Activated CD8-positive, alpha-beta memory T cell treated with anti-CD3 and anti-CD28 coated beads, Interleukin-2, amount 50 U/mL, for 24 hours (primary cell): Measurements from ENCODE around the gene STRN3.
A peak's percentile ranks its signal among the peaks of the same experiment; 100 is the strongest.
"Not testable (repeated sequence)": the region's sequence is repeated elsewhere in the genome, so short reads cannot be mapped to it uniquely, and the experiment has no call there.

ENCODE experiments used
- DNase-seq: peaks from one replicate; pipeline ENCODE4 v3.0.0-alpha.2; 2020; ENCODE audit errors: extremely low read depth

Gene STRN3

DNA sequence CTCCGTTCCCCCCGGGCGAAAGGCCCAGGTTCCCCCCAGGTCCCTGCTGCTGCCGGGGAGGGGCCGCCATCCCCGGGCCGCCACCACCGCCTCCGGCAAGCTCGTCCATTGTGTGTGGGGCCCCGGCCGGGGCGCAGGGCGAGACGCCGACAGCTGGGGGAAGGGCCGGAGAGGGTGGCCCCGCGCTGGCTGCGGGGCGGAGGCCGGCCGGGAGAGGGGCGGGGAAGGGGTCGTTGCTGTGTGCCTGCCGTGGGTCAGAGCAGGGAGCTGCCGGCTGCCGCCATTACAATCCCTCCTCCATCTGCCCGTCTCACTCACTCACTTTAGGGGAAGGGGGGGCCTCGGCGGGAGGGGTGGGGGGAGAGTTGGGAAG lies at the start of gene STRN3:
Gene STRN3 (minus strand): TSS at position 303 of the 373 bp plus-strand sequence. CDS start 194 bp downstream, at position 109.
- peak; percentile 1 for DNase-seq

- no peak for DNase-seq
Observed at GRCh38 chr14:31075144-31075543, 49.0 kb upstream of the STRN3 start.

GRCh38 chr14:31071151-31071550 lies 45.0 kb upstream of the STRN3 start:
- no peak for DNase-seq

GRCh38 chr14:31070431-31070830 lies 44.3 kb upstream of the STRN3 start:
- DNase-seq: no peak

GRCh38 chr14:31069343-31069742 lies 43.2 kb upstream of the STRN3 start:
- no peak for DNase-seq

DNA sequence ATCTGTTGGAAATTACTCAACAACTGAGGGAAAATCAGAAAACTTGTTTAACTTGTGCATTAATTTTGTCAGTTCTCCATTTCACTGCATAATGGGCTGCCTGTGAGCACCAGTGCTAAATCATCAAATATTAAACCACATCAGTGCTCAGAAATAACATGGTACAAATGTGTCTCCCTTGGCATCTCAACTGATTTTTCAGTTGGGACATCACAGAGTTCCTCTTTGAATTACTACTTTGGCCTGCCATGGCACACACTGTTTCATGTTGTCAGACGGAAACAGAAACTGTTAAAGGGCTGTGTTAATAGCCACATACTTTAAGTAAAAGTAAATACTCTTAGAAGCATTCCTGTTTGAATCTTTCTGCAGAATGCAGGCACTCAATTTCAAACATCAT lies 42.1 kb upstream of the STRN3 start:
- no peak for DNase-seq

DNA sequence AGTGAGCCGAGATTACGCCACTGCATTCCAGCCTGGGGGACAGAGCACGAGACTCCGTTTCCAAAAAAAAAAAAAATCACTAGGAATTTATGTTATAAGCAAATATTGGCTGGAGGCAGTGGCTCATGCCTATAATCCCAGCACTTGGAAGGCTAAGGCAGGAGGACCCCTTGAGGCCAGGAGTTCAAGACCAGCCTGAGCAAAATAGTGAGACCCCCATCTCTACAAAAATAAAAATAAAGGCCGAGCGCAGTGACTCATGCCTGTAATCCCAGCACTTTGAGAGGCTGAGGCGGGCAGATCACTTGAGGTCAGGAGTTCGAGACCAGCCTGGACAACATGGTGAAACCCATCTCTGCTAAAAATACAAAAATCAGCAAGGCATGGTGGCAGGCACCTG lies 36.7 kb upstream of the STRN3 start:
- not testable (repeated sequence) for DNase-seq

- no peak for DNase-seq
Observed at GRCh38 chr14:31060253-31060875, 34.2 kb upstream of the STRN3 start.

DNA sequence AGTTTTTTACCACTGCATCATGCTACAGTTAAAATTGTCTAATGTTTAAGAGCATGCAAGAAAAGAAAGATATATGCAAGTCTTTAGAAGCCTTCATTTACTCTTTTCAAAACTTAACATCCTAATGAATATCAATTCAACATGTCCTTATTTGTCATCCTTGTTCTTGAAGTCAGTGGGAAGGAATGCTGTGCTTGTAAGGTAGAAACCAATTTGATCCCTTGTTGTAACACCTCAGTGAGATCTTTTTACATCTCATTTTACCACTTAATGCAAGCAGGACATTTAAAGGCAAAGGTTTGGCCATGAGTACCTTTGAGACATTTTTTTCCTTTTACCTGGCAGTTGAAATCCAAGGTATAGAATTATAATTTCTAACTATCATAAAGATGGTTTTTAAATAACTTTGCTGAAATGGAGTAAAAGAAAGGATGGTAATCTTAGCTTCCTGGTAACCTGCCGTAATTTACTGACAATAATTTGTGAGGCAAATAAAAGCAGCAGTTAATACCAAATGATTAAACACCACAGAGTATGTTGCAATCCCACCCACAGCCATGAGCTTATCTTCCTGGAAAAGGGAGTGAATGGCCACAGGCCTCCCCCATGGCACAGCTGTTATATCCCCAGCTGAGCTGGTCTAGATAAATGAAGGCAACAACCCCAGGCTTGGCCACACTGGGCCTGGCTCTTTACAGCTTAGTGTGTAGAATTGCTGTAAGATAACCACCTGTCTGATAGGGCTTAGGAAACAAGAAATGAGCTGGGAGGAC lies 33.2 kb upstream of the STRN3 start:
- DNase-seq: no peak

- DNase-seq: no peak
Observed at GRCh38 chr14:31057701-31058364, 31.7 kb upstream of the STRN3 start.

GRCh38 chr14:31057035-31057434 lies 30.9 kb upstream of the STRN3 start:
- DNase-seq: no peak

- DNase-seq: not testable (repeated sequence)
Observed at GRCh38 chr14:31052905-31053586, 26.9 kb upstream of the STRN3 start.

- DNase-seq: no peak
Observed at GRCh38 chr14:31051511-31051910, 25.3 kb upstream of the STRN3 start.

GRCh38 chr14:31051023-31051422 lies 24.8 kb upstream of the STRN3 start:
- DNase-seq: no peak

DNA sequence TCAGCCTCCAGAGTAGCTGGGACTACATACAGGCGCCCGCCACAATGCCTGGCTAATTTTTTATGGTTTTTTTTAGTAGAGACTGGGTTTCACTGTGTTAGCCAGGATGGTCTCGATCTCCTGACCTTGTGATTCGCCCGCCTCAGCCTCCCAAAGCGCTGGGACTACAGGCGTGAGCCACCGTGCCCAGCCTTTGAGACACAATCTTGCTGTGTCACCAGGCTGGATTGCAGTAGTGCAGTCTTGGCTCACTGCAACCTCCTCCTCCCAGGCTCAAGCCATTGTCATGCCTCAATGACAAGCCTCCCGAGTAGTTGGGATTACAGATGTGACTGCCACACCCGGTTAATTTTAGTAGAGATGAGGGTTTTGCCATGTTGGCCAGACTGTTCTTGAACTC lies 21.3 kb upstream of the STRN3 start:
- DNase-seq: no peak

DNA sequence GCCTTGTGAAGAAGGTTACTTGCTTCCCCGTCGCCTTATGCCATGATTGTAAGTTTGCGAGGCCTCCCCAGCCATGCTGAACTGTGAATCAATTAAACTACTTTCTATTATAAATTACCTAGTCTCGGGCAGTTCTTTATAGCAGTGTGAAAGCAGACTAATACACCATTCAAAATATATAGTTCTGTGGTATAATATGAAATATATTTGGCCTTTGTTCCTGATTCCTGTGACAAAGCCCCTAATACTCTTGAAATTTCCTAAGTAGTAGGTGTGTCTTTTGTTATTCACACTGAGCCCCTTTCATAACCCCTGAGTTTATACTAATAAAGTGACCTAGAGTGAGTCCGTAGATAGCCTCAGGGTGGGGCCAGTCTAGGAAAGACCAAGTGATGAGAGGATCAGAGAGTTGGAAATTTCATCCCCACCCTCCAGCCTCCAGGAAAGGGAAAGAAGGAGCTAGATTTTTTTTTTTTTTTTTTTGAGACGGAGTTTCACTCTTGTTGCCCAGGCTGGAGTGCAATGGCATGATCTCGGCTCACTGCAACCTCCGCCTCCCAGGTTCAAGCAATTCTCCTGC lies 19.4 kb upstream of the STRN3 start:
- DNase-seq: no peak

DNA sequence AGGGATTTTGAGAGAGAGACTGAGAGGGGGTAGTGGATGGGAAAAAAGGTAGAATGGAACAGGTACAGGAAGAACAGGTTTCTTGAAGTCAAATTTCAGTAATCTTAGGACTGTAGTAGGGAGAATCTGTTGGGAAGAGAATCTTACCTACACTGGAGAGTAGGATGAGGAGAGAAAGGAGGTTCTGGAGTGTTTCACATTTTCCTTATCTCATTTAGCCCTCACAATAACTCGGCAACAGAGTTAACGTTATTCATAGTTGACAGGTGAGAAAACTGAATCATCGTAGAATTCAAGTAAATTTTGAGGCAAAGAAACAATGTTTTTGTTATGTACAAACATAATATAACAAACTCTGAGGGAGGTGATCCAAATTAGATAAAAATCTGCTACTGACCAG lies 17.2 kb upstream of the STRN3 start:
- no peak for DNase-seq

DNA sequence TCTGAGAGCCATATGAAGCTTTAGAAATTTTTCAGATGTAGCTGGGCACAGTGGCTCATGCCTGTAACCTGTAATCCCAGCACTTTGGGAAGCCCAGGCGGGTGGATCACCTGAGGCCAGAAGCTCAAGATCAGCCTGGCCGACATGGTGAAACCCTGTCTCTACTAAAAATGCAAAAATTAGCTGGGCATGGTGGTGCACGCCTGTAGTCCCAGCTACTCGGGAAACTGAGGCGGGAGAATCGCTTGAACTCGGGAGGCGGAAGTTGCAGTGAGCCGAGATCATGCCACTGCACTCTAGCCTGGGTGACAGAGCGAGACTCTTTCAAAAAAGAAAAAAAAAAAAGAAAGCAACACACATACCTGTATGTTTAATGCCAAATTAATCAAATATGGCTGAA lies 16.7 kb upstream of the STRN3 start:
- DNase-seq: not testable (repeated sequence)

GRCh38 chr14:31042300-31042699 lies 16.1 kb upstream of the STRN3 start:
- no peak for DNase-seq

- no peak for DNase-seq
Observed at GRCh38 chr14:31038521-31039166, 12.5 kb upstream of the STRN3 start.

- DNase-seq: no peak
Observed at GRCh38 chr14:31037709-31038221, 11.6 kb upstream of the STRN3 start.
